GM19238 (cell line): ENCODE data around the gene CHST8.
"Not testable (repeated sequence)": the region's sequence is repeated elsewhere in the genome, so short reads cannot be mapped to it uniquely, and the experiment has no call there.

Experiments
- DNase-seq: peaks from one replicate; pipeline ENCODE4 v3.0.0; 2011; ENCODE audit warnings: low spot score; ENCODE audit not compliant: insufficient read length

The CHST8 gene

DNA sequence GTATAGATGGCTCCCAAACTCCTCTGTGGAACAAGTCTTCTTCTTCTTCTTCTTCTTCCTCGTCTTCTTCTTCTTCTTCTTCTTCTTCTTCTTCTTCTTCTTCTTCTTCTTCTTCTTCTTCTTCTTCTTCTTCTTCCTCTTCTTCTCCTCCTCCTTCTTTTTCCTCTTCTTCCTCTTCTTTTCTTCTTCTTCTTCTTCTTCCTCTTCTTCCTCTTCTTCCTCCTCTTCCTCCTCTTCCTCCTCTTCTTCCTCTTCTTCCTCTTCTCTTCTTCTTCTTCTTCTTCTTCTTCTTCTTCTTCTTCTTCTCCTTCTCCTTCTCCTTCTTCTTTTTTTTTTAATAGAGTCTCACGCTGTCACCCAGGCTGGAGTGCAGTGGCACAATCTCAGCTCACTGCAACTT, 3.4 kb upstream of the CHST8 start:
- not testable (repeated sequence) for DNase-seq

DNA sequence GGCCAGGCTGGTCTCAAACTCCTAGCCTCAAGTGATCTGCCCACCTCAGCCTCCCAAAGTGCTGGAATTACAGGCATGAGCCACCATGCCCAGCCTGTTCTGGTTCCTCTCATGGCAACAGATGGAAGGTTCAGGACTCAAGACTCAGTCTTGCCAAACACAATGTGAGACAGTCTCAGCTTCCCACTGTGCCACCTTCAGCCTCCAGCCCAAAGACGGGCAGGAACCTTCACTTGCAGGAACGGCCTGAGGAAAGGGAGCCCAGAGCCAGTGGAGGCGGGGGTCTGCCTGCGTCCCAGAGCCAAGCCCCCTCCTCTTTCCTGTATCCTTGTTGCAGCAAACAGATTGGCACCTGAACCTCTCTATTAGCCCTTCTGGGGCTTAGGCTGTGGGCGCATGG, 2.9 kb upstream of the CHST8 start:
- DNase-seq = no peak

DNA sequence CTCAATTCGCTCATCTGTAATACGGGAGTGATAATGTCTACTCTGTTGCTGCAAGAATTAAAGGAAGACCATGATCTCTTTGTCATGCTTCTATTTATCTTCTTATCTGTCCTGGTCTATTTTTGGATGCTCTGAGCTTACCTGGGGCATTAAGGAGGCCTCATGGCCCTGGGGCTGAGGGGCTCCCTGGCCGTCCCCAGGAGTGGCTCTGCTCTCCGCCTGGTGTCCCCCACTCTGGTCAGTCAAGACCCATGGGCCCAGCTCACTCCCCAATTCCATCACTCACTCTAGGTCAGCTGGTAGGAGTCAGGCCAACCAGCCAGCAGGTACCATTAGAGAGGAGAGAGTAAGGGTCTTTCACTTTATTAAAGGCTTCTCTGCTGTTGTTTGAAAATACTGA, 1.1 kb upstream of the CHST8 start:
- DNase-seq = no peak

DNA sequence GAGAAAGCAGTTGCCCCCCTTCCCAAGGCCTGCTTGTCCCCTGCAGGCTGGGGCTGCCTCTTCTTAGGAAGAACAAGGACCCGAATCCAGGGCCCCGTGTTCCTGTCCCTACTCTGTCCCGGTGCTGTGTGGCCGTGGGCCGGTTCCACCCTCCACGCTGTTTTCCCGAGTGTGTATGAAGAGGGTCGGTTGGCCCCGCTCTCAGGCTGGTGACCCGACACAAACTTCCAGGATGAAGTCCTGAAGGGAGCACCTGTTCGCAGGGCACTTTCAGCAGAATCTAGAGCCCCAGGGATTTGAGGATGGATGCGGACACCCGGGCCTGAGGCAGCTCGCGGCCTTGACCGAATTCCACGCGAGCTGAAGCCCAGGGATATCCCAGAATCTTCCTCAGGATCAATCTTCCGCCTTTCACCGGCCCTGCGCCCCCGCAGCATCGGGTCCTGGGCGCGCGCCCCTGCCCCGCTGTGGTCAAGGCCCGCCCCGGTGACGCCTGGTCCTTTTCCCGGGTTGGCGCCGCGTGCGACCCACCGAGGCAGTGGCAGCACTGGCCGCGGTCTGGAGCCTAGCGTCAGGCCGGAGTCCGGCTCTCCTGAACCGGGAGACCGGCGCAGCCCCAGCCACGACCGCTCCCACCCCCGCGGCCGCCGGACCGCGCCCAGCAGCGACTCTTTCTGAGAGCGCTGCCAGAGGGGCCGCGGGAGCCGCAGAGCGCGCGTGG, 528 bp upstream of the CHST8 start:
- no peak for DNase-seq

DNA sequence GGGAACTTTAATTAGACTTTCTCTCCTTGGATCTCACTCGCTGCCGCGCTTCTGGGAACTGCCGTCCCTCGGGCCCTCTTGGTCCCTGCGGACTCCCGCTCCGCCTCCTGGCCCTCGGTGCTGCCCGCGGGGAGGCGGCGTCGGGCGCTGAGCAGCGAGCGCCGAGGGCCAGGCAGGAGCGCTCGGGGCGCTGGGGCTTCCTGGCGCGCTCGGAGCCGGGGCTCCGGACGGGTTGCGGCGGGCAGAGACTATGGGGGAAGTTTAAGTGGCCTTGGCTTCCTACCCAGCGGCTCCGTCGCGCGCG, 704 bp downstream of the CHST8 start:
- no peak for DNase-seq

DNA sequence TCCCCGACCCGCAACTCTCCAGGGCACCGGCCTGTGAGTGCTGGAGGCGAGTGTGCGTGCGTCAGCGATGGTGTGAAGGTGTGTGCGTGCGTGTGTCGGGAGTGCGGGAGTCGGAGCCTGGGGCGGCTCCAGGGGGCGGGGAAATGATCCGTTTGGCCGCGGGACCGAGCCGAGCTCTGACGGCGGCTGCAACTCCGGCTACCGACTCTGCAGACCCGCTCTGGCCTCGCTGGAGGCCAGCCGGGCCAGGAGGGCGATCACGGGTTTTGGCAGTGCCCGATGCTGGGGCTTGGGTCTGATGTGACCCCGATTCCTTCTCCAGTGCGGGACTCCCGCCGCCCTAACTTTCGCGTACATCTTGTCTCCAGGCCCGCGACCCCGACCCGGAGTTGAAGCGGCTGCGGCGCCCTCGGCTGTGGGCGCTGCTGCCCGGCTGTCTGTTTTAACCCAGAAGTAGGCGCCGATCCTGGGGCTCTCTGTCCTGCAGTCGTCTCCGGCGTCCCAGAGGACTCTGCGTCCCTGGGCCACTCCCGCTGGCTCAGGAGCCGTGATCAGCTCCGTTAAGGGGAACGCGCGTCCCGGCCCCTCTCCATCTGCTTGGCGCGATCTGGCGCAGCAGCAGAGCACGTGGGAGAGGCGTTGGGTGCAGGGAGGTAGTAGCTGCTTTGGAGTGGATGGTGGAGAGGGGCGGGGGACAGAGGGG, 1.2 kb downstream of the CHST8 start:
- DNase-seq = no peak

DNA sequence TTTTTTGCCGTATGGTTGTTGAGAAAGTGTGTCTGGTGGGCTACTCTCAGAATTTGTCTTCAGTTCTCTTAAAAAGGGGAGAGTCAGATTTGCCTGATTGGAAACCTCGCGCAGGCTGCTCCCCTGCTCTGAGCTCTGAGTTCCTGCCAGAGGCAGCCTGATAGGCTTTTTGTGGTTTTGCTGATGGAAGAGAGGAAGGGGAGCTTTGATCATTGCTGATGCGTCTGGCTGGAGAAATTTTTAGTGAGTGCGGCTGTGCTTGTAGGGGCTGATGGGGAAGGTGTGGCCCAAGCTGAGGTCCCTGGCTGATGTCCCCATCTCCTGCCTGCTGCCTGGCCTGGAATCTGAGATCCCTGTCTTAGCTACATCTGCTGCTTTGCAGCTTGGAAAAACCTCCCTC, 2.8 kb downstream of the CHST8 start:
- DNase-seq = no peak

DNA sequence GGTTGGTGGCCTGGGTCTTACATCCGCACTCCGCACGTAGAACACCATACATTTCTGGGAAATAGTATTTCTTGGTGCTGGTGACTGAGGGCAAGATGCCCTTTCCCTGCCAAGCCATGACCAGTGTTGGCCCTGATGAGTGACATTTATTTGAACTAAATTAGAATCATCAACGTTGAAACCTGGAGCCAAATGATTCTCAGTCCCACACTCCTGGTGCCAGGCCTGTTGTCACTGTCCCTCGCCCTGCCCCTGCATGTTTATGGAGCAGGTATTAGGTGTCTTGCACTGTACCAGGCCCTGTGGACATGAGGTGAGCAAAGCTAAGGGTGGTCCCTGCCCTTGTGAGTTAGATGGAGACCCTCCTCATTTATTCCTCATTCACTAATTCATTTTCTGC, 5.8 kb downstream of the CHST8 start:
- no peak for DNase-seq

DNA sequence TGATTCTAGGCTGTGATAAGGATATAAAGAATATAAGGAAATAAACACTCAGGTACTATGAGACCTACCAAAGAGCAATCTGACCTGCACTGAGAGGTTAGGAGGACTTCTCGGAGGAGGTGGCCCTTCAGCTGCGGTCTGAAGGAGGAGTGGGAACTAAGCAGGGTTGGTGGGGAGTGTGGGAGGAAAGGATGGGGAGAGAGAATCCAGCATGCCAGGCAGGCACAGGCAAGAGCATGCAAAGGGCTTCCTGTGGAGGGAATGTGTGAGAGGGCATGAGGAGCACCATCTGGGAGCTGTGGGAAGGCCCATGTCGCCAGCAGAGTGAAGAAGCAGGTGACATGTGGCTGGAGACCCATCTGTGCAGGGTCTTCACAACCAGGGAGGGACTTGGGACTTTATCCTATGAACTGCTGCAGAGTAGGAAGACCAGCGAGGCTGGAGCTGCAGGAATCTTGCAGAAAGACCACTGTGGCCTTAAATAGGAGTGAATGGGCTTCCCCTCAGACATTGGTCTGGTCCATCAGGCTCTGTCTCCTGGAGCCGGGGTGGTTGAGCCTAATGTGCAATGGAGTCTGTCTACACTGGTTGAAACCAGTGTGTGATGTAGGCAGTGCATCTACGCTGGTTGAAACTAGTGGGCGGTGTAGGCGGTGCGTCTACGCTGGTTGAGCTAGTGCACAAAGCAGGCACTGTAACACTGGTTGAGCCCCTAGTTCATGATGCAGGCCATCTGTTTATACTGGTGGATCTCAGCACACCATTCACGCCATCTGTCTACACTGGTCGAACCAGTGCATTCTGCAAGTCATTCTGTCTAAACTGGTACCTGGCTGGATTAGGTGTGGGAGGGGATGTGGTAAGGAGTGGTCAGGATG, 6.4 kb downstream of the CHST8 start:
- no peak for DNase-seq

DNA sequence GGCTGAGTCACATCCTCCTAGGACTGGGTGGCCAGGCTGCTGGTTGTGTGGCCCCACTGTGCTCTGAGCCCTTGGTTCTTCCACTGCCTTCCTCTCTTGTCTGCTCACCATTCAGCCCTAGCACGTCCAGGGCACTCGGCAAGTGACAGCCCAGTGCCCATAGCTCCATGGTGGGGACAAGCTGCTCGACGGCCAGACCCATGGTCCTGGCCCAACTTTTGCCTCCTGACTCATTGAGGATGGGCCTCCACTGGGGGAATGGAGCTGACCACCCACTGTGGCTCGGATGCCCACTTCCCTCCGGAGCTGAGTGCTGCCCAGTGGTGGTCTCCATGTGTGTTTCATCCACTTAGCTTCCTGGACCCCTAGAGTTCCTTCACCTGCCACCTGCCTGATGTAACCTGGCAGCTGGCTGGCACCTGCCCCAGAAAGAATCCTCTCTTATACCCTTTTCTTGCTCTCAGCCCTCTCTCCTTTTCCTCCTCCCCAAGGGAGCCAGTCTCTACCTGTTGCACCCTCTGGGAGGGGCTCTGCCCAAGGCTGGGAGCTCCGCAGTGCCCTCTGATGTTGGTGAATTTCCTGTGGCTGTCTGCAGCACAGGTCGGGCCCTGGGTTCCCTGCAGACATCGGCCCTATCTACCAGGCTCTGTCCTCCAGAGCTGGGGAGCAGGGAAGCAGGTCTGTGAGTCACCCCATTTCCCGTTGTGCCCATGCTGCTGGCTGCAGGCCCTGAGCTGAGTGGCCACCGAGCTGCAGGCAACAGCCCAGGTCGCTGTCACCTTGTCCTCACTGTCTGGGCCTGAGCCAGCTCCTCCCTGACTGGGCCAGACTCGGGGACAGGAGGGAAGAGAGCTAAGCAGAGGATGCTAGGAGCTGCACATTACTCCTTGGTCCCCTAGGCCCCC, 7.4 kb downstream of the CHST8 start:
- no peak for DNase-seq

DNA sequence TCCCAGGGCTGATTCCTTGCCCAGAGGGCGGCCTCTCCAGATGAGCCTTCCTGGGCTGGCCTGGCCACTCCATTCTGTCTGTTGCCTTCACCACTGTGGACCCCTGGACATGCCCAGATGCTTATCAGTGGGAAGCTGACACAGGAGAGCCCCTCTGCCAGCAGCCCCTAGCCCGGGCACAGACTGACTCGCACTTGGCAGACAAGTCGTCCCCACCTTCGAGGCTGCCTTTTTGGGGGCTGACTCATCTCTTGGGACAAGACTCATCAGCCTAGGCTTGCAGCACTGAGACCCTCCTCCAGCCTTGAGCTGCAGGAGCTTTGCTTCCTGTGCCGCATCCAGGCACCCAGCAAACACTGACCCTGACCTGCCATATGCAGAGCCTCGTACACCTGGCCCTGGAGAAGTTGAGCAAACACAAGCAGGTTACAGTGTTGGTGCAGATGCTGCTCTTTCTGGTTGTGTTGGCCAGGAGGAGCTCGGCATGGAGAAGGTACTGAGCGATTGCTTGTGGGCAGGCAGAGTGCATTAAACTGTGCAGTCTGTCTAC, 8.1 kb downstream of the CHST8 start:
- DNase-seq = no peak

DNA sequence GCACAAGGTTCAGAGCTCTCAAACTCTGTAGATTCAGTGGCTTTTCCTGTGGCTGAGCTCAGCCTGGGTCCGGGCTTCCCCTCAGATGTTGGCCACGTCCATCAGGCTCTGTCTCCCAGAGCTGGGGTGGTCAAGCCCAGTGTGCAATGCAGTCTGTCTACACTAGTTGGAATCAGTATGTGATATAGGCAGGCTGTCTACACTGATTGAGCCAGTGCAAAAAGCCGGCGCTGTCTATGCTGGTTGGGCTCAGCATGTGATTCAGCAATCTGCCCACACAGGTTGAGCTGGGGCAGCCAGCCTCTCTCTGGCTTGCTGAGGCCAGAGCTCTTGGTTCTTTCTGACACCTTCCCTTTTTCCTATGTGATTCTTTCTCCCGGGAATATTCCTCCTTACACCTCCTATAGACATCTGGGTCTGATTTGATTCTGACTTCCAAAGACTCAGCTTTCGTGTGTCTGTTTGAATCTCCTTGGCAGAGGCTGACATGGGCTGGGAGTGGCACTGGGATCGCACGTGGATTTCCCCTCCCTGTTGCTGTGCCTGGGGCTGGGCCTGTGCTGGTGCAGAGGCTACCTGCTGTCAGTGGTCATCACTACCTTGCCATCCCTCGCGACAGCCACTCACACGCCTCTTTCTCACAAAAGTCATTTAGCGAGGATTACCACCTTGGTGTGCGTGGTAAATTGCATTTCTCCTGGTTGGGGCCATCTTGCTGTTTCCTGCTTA, 9.3 kb downstream of the CHST8 start:
- DNase-seq = no peak

DNA sequence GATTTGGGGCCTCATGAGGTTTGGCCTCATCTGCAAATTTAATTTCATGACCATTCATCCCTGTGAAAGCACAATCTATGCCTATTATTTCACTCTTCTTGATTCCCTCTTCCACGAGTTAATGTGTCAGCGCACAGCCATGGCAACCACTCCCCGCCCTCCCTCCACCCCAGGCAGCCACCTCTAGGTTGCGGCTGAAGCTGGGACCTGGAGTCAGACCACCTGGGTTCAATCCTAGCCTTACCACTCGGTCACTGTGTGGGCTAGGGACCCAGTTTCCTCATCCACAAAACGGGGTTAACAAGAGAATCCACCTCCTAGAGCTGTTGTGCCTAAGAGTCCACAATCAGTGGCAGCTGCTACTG, 9.8 kb downstream of the CHST8 start:
- DNase-seq = no peak

DNA sequence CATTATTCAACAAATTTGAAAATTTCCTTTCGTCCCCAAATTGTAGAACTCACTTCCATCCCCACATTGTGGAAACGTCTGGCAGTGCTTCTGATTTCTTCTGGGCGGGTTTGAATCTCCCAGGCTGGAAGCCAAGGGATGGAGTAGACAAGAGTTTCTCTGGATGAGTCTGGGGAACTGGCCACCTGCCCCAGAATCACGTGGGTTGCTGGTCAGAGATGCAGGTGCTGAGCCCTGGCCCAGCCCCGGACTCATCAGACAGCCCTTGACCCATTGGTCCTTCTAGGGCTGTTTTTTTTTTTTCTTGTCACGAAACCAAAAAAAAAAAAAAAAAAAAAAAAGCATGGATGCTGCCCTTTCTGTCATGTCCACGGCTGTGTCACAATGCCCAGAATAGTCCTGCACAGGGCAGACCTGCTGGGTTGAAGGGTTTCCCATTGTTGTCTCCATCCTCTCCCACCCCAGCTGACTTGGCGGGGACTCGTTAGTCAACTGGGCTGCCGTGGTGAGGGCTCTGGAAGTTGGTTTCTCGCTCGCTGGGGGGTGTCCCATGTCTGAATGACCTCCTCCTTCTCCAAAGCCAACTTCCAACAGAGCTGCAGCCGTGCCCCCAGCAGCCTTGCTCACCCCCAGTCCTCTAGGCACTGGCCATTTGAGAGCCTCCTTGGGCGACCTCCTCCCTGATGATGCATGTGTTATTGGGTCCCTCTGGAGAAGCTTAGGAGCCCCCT, 12.8 kb downstream of the CHST8 start:
- DNase-seq = no peak

DNA sequence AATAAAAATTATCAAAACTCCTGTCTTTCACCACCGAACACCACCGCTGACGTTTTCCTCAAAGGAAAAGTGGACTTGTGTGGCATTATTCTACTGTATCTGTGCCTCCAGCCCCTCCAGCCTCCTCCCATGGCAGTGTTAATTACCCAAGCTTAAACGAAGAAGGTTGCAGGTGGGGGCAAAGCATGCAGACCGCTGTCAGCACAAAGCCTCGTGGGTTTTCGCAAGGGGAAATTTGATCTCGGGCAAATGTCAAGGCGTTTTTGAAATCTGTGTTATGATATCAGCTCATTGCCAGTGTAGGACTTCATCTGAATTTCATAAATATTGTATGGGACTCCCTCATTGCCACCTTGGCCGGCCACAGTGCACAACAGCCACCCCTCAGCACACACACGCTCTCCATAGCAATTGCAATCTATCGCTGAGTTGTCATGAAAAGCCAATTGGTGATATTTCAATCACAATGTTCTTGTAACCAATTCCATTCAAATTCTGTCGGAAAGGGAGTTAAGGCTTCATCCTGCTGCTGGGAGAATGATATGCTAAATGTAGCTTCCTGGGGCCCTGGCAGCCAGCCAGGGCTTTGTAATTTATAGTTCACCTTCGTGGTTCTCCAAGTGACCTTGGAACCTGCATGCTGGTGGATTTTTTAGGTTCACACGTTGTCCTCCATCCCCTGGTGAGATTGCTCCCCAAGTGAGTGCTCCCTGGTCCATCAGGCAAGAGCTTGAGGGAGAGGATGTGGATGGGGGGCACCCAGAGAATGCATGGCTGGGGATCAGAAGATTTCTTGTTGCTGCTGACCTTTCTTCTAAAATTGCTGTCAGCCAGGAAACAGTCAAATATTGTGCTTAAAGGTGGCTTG, 16.6 kb downstream of the CHST8 start:
- no peak for DNase-seq

DNA sequence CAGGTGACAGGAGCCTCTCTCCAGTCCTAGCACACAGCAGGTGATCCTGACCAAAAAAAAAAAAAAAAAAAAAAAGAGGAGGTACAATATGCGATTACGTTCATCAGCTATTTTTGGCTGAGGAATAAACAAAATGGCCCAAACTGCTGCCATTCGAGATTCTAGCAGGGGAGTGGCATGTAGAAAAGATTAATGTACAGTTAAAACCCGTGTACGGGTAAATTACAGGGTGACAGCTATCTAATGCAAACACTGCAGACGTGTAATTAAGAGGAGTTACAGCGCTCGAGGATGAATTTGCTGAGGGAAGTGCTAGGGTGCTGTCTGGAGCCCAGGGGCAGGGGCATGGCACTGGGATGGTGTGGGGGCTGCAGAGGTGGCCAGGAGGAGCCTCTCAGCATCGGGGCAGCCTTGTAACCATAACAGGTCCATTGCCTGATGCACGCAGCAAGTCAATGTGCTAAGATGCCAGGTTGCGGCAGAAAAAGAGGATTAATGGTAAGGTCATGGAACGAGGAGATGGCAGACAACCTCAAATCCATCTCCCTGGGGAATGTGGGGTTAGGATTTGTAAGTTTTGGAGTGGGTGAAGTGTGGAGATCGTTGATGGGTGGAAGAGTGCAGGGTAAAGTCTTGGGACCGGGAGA, 17.4 kb downstream of the CHST8 start:
- DNase-seq = no peak

DNA sequence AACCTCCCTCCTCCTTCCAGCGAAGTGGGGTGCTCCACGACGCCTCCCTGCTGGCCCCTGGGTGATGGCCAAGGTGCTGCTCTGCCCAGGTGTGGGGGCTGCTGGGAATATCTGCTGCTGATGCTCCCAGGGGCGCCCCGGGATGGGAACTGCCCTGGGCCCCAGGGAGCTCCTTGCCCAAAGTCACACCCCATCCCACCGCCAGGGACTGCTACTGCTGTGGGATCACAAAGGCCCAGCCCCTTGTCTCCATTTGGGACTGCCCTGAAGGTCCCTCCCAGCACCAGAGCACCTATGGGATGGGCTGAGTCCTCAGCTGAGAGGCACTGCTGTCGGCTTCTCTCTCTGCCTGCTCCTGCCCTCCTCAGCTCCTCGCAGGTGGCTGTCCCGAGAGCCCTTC, 19.0 kb downstream of the CHST8 start:
- DNase-seq = no peak

DNA sequence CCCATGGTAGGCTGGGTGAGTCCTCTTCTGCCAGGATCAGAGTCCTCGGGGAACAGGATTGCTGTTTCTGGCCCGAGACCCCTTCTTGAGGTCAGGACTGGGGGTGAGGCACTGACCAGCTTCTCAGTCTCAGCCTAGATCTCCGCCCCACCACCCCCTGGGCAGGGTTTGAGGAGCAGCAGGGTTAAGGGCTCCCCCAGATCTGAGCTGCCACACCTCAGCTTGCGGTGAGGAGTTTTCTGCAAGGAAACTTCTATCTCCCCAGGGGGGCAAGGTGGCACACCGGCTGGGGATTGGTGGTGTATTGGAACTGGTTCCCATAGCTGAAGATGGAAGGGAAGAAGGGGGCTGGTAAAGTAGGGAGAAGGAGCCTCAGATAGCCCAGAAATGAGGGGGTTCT, 19.5 kb downstream of the CHST8 start:
- no peak for DNase-seq
